Peyer's patch (tissue), 4 donors: ENCODE results near the gene POLR1C.

Experiments
- POLR2A ChIP-seq, 2 donors: fragments of 450-650 bp; IDR thresholded peaks; one replicate each; pipeline ENCODE4 v1.5.1; 2017; ENCODE audit warnings: antibody characterized with exemption in 2 of 2, mild to moderate bottlenecking in 2 of 2, moderate library complexity in 2 of 2
- TF ChIP-seq, protein P1 (sequence below), 6 experiments: fragments of 450-650 bp in 4 of 6; fragments of 200-600 bp in 2 of 6; sonication (generic) in 1 of 6; IDR thresholded peaks; one replicate each; pipeline ENCODE4 v1.5.1; 2017 to 2019; ENCODE audit warnings: antibody characterized with exemption in 6 of 6, mild to moderate bottlenecking in 3 of 6, moderate library complexity in 1 of 6

DNA sequence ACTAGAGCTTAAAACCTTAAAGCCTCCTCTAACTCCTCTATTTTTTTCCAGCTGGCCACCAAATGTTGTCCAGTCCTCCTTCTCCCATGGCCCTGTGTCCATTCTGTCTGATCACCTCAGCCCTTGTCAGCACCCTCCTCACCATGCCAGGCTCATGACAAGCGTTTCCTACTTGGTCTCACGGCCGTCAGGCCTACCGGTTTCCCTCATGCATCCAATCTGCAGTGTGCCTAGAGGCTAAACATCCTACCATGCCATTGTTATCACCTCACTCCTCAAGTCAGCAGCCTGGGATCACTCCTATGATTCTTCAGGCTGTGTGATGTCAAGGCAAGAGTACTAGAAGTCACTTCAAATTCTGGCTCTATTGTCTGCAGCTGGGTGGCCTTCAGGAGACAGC lies 49.1 kb upstream of the POLR1C start:
- TF ChIP-seq, protein P1, sequence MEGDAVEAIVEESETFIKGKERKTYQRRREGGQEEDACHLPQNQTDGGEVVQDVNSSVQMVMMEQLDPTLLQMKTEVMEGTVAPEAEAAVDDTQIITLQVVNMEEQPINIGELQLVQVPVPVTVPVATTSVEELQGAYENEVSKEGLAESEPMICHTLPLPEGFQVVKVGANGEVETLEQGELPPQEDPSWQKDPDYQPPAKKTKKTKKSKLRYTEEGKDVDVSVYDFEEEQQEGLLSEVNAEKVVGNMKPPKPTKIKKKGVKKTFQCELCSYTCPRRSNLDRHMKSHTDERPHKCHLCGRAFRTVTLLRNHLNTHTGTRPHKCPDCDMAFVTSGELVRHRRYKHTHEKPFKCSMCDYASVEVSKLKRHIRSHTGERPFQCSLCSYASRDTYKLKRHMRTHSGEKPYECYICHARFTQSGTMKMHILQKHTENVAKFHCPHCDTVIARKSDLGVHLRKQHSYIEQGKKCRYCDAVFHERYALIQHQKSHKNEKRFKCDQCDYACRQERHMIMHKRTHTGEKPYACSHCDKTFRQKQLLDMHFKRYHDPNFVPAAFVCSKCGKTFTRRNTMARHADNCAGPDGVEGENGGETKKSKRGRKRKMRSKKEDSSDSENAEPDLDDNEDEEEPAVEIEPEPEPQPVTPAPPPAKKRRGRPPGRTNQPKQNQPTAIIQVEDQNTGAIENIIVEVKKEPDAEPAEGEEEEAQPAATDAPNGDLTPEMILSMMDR (IDR thresholded peaks at IDR 0.05), result no peak
- TF ChIP-seq POLR2A (IDR thresholded peaks at IDR 0.05), result no peak
